Measurements from ENCODE around the gene AKAP6. TPM values are rescaled to one million over a fixed set of nuclear protein-coding genes. Genes with fewer than 3 reads are reported as not detected.

Gene AKAP6
- total RNA-seq, 2 donors from 2014 or later = 3.6 to 9.9 TPM

- no peak for TF ChIP-seq CTCF (IDR thresholded peaks at IDR 0.05)
- 76% methylated on average over 3 of the region's 3 CpGs for WGBS
- intact Hi-C loops (cut with DNase I) = no loop called here
Measured at GRCh38 chr14:32694795-32695449, 365.8 kb downstream of the AKAP6 start.

GRCh38 chr14:32696325-32697091, 367.4 kb downstream of the AKAP6 start:
- H3K27ac ChIP-seq = no peak overlapping the region
- H3K9me3 ChIP-seq = no peaks in the 10 kb centered on the region
- WGBS = 82% methylated on average over 3 of the region's 3 CpGs
- H3K4me3 ChIP-seq = no peak overlapping the region
- H3K27me3 ChIP-seq (replicated peaks; ENCODE audit: insufficient read depth) = no peaks in the 10 kb centered on the region
- no peaks in the 10 kb centered on the region for H3K4me1 ChIP-seq (replicated peaks)
- intact Hi-C loops (cut with DNase I) = no loop called here
- TF ChIP-seq POLR2AphosphoS5 (IDR thresholded peaks at IDR 0.05) = no peak
- TF ChIP-seq CTCF (IDR thresholded peaks at IDR 0.05) = no peak
- no peak for TF ChIP-seq POLR2A (IDR thresholded peaks at IDR 0.05)
- no peak for DNase-seq (ENCODE audit: low spot score)
- H3K36me3 ChIP-seq = no peaks in the 10 kb centered on the region

More at GRCh38 chr14:32694795-32695449, 365.8 kb downstream of the AKAP6 start:
- Histone ChIP-seq H3K36me3 (no peaks in the 10 kb centered on the region), H3K27ac (no peak overlapping the region), H3K9me3 (no peaks in the 10 kb centered on the region), H3K4me3 (no peak overlapping the region), H3K27me3 (replicated peaks; ENCODE audit: insufficient read depth) (no peaks in the 10 kb centered on the region), H3K4me1 (replicated peaks) (no peaks in the 10 kb centered on the region)
- no peak for DNase-seq (ENCODE audit: low spot score)

- no peak for DNase-seq (ENCODE audit: low spot score)
- Histone ChIP-seq H3K27ac (no peak overlapping the region), H3K27me3 (replicated peaks; ENCODE audit: insufficient read depth) (no peaks in the 10 kb centered on the region), H3K4me1 (replicated peaks) (no peaks in the 10 kb centered on the region), H3K4me3 (no peak overlapping the region), H3K36me3 (no peaks in the 10 kb centered on the region), H3K9me3 (no peaks in the 10 kb centered on the region)
- intact Hi-C loops (cut with DNase I) = no loop called here
- TF ChIP-seq CTCF (IDR thresholded peaks at IDR 0.05) (no peak), POLR2AphosphoS5 (IDR thresholded peaks at IDR 0.05) (no peak), POLR2A (IDR thresholded peaks at IDR 0.05) (no peak)
- 60% methylated on average over 2 of the region's 2 CpGs for WGBS
Measured at GRCh38 chr14:32697114-32697513, 368.0 kb downstream of the AKAP6 start.

GRCh38 chr14:32697704-32698103, 368.6 kb downstream of the AKAP6 start:
- no peak for DNase-seq (ENCODE audit: low spot score)
- H3K4me3 ChIP-seq = no peak overlapping the region
- WGBS = 86% methylated on average over 1 of the region's 1 CpG
- intact Hi-C loops (cut with DNase I) = no loop called here
- no peaks in the 10 kb centered on the region for H3K36me3 ChIP-seq
- H3K4me1 ChIP-seq (replicated peaks) = no peaks in the 10 kb centered on the region
- H3K9me3 ChIP-seq = no peaks in the 10 kb centered on the region
- no peak for TF ChIP-seq POLR2AphosphoS5 (IDR thresholded peaks at IDR 0.05)
- TF ChIP-seq POLR2A (IDR thresholded peaks at IDR 0.05) = no peak
- TF ChIP-seq CTCF (IDR thresholded peaks at IDR 0.05) = no peak
- no peak overlapping the region for H3K27ac ChIP-seq
- H3K27me3 ChIP-seq (replicated peaks; ENCODE audit: insufficient read depth) = no peaks in the 10 kb centered on the region

GRCh38 chr14:32698831-32699230, 369.7 kb downstream of the AKAP6 start:
- DNase-seq (ENCODE audit: low spot score) = no peak
- Histone ChIP-seq H3K36me3 (no peaks in the 10 kb centered on the region), H3K27me3 (replicated peaks; ENCODE audit: insufficient read depth) (no peaks in the 10 kb centered on the region), H3K27ac (no peak overlapping the region), H3K4me3 (no peak overlapping the region), H3K4me1 (replicated peaks) (no peaks in the 10 kb centered on the region), H3K9me3 (no peaks in the 10 kb centered on the region)
- TF ChIP-seq POLR2A (IDR thresholded peaks at IDR 0.05) = no peak
- no peak for TF ChIP-seq POLR2AphosphoS5 (IDR thresholded peaks at IDR 0.05)
- no peak for TF ChIP-seq CTCF (IDR thresholded peaks at IDR 0.05)
- 99% methylated on average over 2 of the region's 2 CpGs for WGBS
- intact Hi-C loops (cut with DNase I) = no loop called here
